ENCODE measurements around the gene HP.

Gene HP

GRCh38 chr16:72022127-72022526, 32.2 kb upstream of the HP start:
- H3K27ac ChIP-seq (ENCODE audit: low read depth, low read length): no peak overlapping the region
- WGBS (ENCODE audit: extremely low coverage, insufficient coverage, low lambda C conversion rate): no CpG with 5 or more reads among the region's 13 CpGs
- DNase-seq: no peak
- H3K4me2 ChIP-seq (ENCODE audit: low read length): no peak overlapping the region
- H3K79me1 ChIP-seq (ENCODE audit: low read length): no peaks in the 10 kb centered on the region
- no peak overlapping the region for H3K4ac ChIP-seq (ENCODE audit: low read depth, low read length)
- peaks cover 3% of the 10 kb centered on the region for H3K36me3 ChIP-seq (ENCODE audit: control insufficient read depth, insufficient read depth, low read length)
- H3K18ac ChIP-seq (ENCODE audit: low read length): no peak overlapping the region
- no peak overlapping the region for H3K9ac ChIP-seq (ENCODE audit: low read length)
- no peak overlapping the region for H3K56ac ChIP-seq (ENCODE audit: low read length)
- no peaks in the 10 kb centered on the region for H3K4me1 ChIP-seq (ENCODE audit: control insufficient read depth, low read depth, low read length)
- no peaks in the 10 kb centered on the region for H3K79me2 ChIP-seq (ENCODE audit: control insufficient read depth, insufficient read depth, low read length)
- no peak overlapping the region for H3K23ac ChIP-seq (ENCODE audit: low read length)
- no peak overlapping the region for H4K5ac ChIP-seq (ENCODE audit: low read length)
- no peak overlapping the region for H2BK5ac ChIP-seq (ENCODE audit: low read length)
- no peak overlapping the region for H4K8ac ChIP-seq (ENCODE audit: low read depth, low read length)
- H3K27me3 ChIP-seq (ENCODE audit: insufficient read depth, low read length, poor library complexity): no peaks in the 10 kb centered on the region
- no peak overlapping the region for H2BK120ac ChIP-seq (ENCODE audit: low read depth, low read length)
- no peak overlapping the region for H2BK15ac ChIP-seq (replicated peaks; ENCODE audit: low read depth)
- H3K4me3 ChIP-seq (ENCODE audit: low read length): no peak overlapping the region
- H2AK5ac ChIP-seq (ENCODE audit: low read length): no peak overlapping the region

DNA sequence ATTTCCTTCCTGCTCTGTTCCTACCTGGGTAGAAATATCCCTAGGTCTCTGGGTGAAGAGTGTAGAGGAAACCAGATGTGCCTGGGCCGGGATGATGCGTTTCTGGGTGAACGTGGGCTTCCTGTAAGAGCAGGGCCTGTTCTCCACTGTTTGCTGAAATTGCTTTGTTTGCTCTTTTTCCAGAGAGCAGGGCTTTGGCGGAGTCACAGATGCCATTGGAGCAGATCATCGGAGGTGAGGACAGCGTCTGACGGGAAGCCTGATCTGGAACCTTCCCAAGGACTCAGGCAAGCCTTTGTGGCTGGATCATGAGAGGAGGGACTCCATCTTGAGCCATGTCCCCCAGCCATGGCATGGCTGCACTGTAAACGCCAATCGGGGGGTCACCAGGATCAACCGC, 30.3 kb upstream of the HP start:
- Histone ChIP-seq H3K4me1 (ENCODE audit: control insufficient read depth, low read depth, low read length) (no peaks in the 10 kb centered on the region), H2AK5ac (ENCODE audit: low read length) (no peak overlapping the region), H2BK120ac (ENCODE audit: low read depth, low read length) (no peak overlapping the region), H3K27me3 (ENCODE audit: insufficient read depth, low read length, poor library complexity) (no peaks in the 10 kb centered on the region), H3K23ac (ENCODE audit: low read length) (no peak overlapping the region), H3K4ac (ENCODE audit: low read depth, low read length) (no peak overlapping the region), H3K27ac (ENCODE audit: low read depth, low read length) (no peak overlapping the region), H4K5ac (ENCODE audit: low read length) (no peak overlapping the region), H4K8ac (ENCODE audit: low read depth, low read length) (no peak overlapping the region), H3K9ac (ENCODE audit: low read length) (no peak overlapping the region), H3K79me2 (ENCODE audit: control insufficient read depth, insufficient read depth, low read length) (no peaks in the 10 kb centered on the region), H3K36me3 (ENCODE audit: control insufficient read depth, insufficient read depth, low read length) (peaks cover 3% of the 10 kb centered on the region), H3K18ac (ENCODE audit: low read length) (no peak overlapping the region), H2BK15ac (replicated peaks; ENCODE audit: low read depth) (no peak overlapping the region), H2BK5ac (ENCODE audit: low read length) (no peak overlapping the region), H3K4me3 (ENCODE audit: low read length) (no peak overlapping the region), H3K56ac (ENCODE audit: low read length) (no peak overlapping the region), H3K79me1 (ENCODE audit: low read length) (no peaks in the 10 kb centered on the region), H3K4me2 (ENCODE audit: low read length) (no peak overlapping the region)
- DNase-seq: no peak
- WGBS (ENCODE audit: extremely low coverage, insufficient coverage, low lambda C conversion rate): no CpG with 5 or more reads among the region's 10 CpGs

DNA sequence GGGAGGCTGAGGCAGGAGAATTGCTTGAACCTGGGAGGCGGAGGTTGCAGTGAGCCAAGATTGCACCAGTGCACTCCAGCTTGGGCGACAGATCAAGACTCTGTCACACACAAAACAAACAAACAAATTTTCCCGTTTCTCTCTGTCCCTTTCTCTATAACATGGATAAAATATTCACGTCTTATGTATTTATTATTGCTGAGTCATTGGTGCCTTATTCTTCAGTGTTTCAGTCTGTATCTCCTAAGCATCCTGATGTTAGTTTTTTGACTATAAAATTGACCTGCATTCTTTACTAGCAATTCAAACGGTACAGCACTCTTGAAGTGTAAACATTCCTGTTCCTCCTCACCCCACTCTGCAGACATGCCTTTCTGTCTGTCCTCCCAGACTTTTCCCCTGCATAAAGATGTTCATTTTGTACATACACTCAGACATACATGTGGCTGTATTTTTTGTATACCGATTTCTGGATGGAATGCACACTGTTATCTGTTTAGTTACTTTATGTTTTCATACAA, 29.4 kb upstream of the HP start:
- Histone ChIP-seq H2BK15ac (replicated peaks; ENCODE audit: low read depth) (no peak overlapping the region), H3K4me3 (ENCODE audit: low read length) (no peak overlapping the region), H3K9ac (ENCODE audit: low read length) (no peak overlapping the region), H3K56ac (ENCODE audit: low read length) (no peak overlapping the region), H4K5ac (ENCODE audit: low read length) (no peak overlapping the region), H3K79me2 (ENCODE audit: control insufficient read depth, insufficient read depth, low read length) (no peaks in the 10 kb centered on the region), H3K36me3 (ENCODE audit: control insufficient read depth, insufficient read depth, low read length) (peaks cover 3% of the 10 kb centered on the region), H3K27ac (ENCODE audit: low read depth, low read length) (no peak overlapping the region), H3K4ac (ENCODE audit: low read depth, low read length) (no peak overlapping the region), H3K18ac (ENCODE audit: low read length) (no peak overlapping the region), H3K4me2 (ENCODE audit: low read length) (no peak overlapping the region), H2BK5ac (ENCODE audit: low read length) (no peak overlapping the region), H4K8ac (ENCODE audit: low read depth, low read length) (no peak overlapping the region), H3K79me1 (ENCODE audit: low read length) (no peaks in the 10 kb centered on the region), H3K23ac (ENCODE audit: low read length) (no peak overlapping the region), H2BK120ac (ENCODE audit: low read depth, low read length) (no peak overlapping the region), H3K27me3 (ENCODE audit: insufficient read depth, low read length, poor library complexity) (no peaks in the 10 kb centered on the region), H2AK5ac (ENCODE audit: low read length) (no peak overlapping the region), H3K4me1 (ENCODE audit: control insufficient read depth, low read depth, low read length) (no peaks in the 10 kb centered on the region)
- WGBS (ENCODE audit: extremely low coverage, insufficient coverage, low lambda C conversion rate): no CpG with 5 or more reads among the region's 6 CpGs
- DNase-seq: no peak

GRCh38 chr16:72025404-72026114, 28.7 kb upstream of the HP start:
- H4K8ac ChIP-seq (ENCODE audit: low read depth, low read length): no peak overlapping the region
- no peak overlapping the region for H2BK120ac ChIP-seq (ENCODE audit: low read depth, low read length)
- no peak overlapping the region for H2BK5ac ChIP-seq (ENCODE audit: low read length)
- no peaks in the 10 kb centered on the region for H3K27me3 ChIP-seq (ENCODE audit: insufficient read depth, low read length, poor library complexity)
- peaks cover 3% of the 10 kb centered on the region for H3K36me3 ChIP-seq (ENCODE audit: control insufficient read depth, insufficient read depth, low read length)
- H2AK5ac ChIP-seq (ENCODE audit: low read length): no peak overlapping the region
- no peak overlapping the region for H3K4me3 ChIP-seq (ENCODE audit: low read length)
- H3K9ac ChIP-seq (ENCODE audit: low read length): no peak overlapping the region
- no peaks in the 10 kb centered on the region for H3K79me2 ChIP-seq (ENCODE audit: control insufficient read depth, insufficient read depth, low read length)
- no CpG with 5 or more reads among the region's 19 CpGs for WGBS (ENCODE audit: extremely low coverage, insufficient coverage, low lambda C conversion rate)
- H3K18ac ChIP-seq (ENCODE audit: low read length): no peak overlapping the region
- no peaks in the 10 kb centered on the region for H3K4me1 ChIP-seq (ENCODE audit: control insufficient read depth, low read depth, low read length)
- no peak overlapping the region for H4K5ac ChIP-seq (ENCODE audit: low read length)
- no peaks in the 10 kb centered on the region for H3K79me1 ChIP-seq (ENCODE audit: low read length)
- no peak overlapping the region for H3K4ac ChIP-seq (ENCODE audit: low read depth, low read length)
- no peak overlapping the region for H3K56ac ChIP-seq (ENCODE audit: low read length)
- H2BK15ac ChIP-seq (replicated peaks; ENCODE audit: low read depth): no peak overlapping the region
- no peak overlapping the region for H3K4me2 ChIP-seq (ENCODE audit: low read length)
- no peak for DNase-seq
- H3K27ac ChIP-seq (ENCODE audit: low read depth, low read length): no peak overlapping the region
- no peak overlapping the region for H3K23ac ChIP-seq (ENCODE audit: low read length)

- Histone ChIP-seq H3K56ac (ENCODE audit: low read length) (no peak overlapping the region), H3K79me2 (ENCODE audit: control insufficient read depth, insufficient read depth, low read length) (no peaks in the 10 kb centered on the region), H3K36me3 (ENCODE audit: control insufficient read depth, insufficient read depth, low read length) (no peaks in the 10 kb centered on the region), H2BK15ac (replicated peaks; ENCODE audit: low read depth) (no peak overlapping the region), H4K8ac (ENCODE audit: low read depth, low read length) (no peak overlapping the region), H3K4me3 (ENCODE audit: low read length) (no peak overlapping the region), H3K4me2 (ENCODE audit: low read length) (no peak overlapping the region), H2AK5ac (ENCODE audit: low read length) (no peak overlapping the region), H3K18ac (ENCODE audit: low read length) (no peak overlapping the region), H3K4me1 (ENCODE audit: control insufficient read depth, low read depth, low read length) (no peaks in the 10 kb centered on the region), H3K79me1 (ENCODE audit: low read length) (no peaks in the 10 kb centered on the region), H3K23ac (ENCODE audit: low read length) (no peak overlapping the region), H2BK120ac (ENCODE audit: low read depth, low read length) (no peak overlapping the region), H3K9ac (ENCODE audit: low read length) (no peak overlapping the region), H4K5ac (ENCODE audit: low read length) (no peak overlapping the region), H3K27ac (ENCODE audit: low read depth, low read length) (no peak overlapping the region), H3K27me3 (ENCODE audit: insufficient read depth, low read length, poor library complexity) (no peaks in the 10 kb centered on the region), H2BK5ac (ENCODE audit: low read length) (no peak overlapping the region), H3K4ac (ENCODE audit: low read depth, low read length) (no peak overlapping the region)
- WGBS (ENCODE audit: extremely low coverage, insufficient coverage, low lambda C conversion rate): no CpG with 5 or more reads among the region's 6 CpGs
- no peak for DNase-seq
These were observed 26.5 kb upstream of the HP start for GRCh38 chr16:72027669-72028378.

Data from mesendoderm (in vitro differentiated cells).